WERI-Rb-1 (cell line): ENCODE data around the gene ANKHD1.
A peak's percentile ranks its signal among the peaks of the same experiment; 100 is the strongest.

Source experiments
- DNase-seq: peaks from one replicate; pipeline ENCODE4 v3.0.0-alpha.2; 2020
- H3K27ac ChIP-seq: fragments of 250-450 bp; sonication (Bioruptor Pico); 2 replicates; pipeline ENCODE4 v1.5.1; 2020; ENCODE audit warnings: mild to moderate bottlenecking, moderate library complexity
- H3K27me3 ChIP-seq: fragments of 250-450 bp; sonication (Bioruptor Pico); 2 replicates; pipeline ENCODE4 v1.5.1; 2021; ENCODE audit warnings: mild to moderate bottlenecking, low read depth, moderate library complexity; ENCODE audit not compliant: insufficient read depth, severe bottlenecking
- H3K36me3 ChIP-seq: fragments of 250-450 bp; sonication (Bioruptor Pico); 2 replicates; pipeline ENCODE4 v1.5.1; 2020; ENCODE audit warnings: mild to moderate bottlenecking, moderate library complexity
- H3K4me3 ChIP-seq: 2 replicates; pipeline ENCODE4 v1.5.1; 2011; ENCODE audit warnings: low read depth, mild to moderate bottlenecking, control low read depth, low read length
- H3K9me3 ChIP-seq: fragments of 250-450 bp; sonication (Bioruptor Pico); 2 replicates; pipeline ENCODE4 v1.5.1; 2021; ENCODE audit warnings: mild to moderate bottlenecking, moderate library complexity; ENCODE audit not compliant: severe bottlenecking
- TF ChIP-seq, protein P1 (sequence below): IDR thresholded peaks from 2 replicates; pipeline ENCODE4 v1.5.1; 2011; ENCODE audit warnings: low read depth, mild to moderate bottlenecking, control low read depth, inconsistent platforms, low read length

The ANKHD1 gene

DNA sequence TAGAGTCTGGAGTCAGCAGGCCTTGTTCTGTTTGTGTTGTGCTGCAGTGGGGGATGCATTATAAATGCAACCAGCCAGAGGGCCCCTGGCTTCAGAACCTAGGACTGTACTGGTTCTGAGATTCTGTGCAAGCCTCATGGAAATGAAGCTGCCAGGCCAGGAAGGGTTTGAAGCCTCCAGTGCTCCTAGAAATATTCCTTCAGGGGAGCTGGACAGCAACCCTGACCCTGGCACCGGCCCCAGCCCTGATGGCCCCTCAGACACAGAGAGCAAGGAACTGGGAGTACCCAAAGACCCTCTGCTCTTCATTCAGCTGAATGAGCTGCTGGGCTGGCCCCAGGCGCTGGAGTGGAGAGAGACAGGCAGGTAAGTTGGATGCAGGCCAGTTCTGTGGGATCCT, 41.5 kb upstream of the ANKHD1 start, which contains the start of gene SLC4A9:
TSS of gene SLC4A9 (plus strand) at position 94 of the 400 bp plus-strand sequence. CDS start at position 137, 43 bp downstream.
- no peak for DNase-seq
- no peaks in the 10 kb centered on the region for H3K36me3 ChIP-seq
- H3K27ac ChIP-seq: no peak within 1 kb of the TSS
- TF ChIP-seq, protein P1, sequence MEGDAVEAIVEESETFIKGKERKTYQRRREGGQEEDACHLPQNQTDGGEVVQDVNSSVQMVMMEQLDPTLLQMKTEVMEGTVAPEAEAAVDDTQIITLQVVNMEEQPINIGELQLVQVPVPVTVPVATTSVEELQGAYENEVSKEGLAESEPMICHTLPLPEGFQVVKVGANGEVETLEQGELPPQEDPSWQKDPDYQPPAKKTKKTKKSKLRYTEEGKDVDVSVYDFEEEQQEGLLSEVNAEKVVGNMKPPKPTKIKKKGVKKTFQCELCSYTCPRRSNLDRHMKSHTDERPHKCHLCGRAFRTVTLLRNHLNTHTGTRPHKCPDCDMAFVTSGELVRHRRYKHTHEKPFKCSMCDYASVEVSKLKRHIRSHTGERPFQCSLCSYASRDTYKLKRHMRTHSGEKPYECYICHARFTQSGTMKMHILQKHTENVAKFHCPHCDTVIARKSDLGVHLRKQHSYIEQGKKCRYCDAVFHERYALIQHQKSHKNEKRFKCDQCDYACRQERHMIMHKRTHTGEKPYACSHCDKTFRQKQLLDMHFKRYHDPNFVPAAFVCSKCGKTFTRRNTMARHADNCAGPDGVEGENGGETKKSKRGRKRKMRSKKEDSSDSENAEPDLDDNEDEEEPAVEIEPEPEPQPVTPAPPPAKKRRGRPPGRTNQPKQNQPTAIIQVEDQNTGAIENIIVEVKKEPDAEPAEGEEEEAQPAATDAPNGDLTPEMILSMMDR: no peak
- no peaks in the 10 kb centered on the region for H3K27me3 ChIP-seq
- no peaks in the 10 kb centered on the region for H3K9me3 ChIP-seq
- no peak within 1 kb of the TSS for H3K4me3 ChIP-seq

DNA sequence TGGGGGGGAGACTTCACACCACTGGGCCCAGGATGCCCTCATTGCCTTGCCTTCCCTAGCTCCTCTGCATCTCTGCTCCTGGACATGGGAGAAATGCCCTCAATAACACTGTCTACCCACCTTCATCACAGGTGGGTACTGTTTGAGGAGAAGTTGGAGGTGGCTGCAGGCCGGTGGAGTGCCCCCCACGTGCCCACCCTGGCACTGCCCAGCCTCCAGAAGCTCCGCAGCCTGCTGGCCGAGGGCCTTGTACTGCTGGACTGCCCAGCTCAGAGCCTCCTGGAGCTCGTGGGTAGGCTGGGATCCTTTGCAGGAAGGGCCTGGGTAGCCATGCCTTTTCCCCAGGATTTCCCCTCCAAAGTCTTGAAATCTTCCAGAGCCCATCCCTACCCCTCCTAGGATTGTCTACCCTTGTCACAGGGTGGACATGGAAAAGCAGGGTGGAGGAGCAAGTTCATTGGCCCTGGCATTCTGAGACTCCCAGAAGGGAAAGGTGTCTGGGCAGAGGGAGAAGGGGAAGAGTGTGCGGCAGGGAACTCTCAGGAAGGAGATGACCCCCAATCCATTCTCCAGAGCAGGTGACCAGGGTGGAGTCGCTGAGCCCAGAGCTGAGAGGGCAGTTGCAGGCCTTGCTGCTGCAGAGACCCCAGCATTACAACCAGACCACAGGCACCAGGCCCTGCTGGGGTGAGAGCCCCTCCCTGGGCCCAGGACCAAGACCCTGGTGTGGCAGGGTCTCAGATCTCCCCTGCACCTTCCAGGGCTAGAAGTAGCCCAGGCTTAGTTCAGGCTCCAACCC, 40.8 kb upstream of the ANKHD1 start:
- H3K27ac ChIP-seq: no peak overlapping the region
- no peaks in the 10 kb centered on the region for H3K27me3 ChIP-seq
- H3K4me3 ChIP-seq: no peak overlapping the region
- H3K36me3 ChIP-seq: no peaks in the 10 kb centered on the region
- TF ChIP-seq, protein P1: no peak
- no peaks in the 10 kb centered on the region for H3K9me3 ChIP-seq
- no peak for DNase-seq

DNA sequence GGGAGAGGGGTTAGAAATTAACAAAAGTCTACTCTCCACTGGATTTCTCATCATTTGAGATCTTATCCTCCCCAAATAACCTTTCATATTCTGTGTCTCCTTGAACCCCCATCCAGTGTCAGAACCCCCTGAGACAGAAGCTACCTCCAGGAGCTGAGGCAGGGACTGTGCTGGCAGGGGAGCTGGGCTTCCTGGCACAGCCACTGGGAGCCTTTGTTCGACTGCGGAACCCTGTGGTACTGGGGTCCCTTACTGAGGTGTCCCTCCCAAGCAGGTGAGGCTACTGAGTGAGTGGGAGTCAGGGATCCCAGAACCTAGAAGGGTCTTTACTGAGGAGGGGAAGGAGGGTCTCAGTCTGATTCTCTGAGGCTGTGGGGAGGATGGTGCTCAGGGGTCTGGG, 39.7 kb upstream of the ANKHD1 start:
- Histone ChIP-seq H3K4me3 (no peak overlapping the region), H3K9me3 (no peaks in the 10 kb centered on the region), H3K27ac (no peak overlapping the region), H3K36me3 (no peaks in the 10 kb centered on the region), H3K27me3 (no peaks in the 10 kb centered on the region)
- TF ChIP-seq, protein P1: no peak
- no peak for DNase-seq

DNA sequence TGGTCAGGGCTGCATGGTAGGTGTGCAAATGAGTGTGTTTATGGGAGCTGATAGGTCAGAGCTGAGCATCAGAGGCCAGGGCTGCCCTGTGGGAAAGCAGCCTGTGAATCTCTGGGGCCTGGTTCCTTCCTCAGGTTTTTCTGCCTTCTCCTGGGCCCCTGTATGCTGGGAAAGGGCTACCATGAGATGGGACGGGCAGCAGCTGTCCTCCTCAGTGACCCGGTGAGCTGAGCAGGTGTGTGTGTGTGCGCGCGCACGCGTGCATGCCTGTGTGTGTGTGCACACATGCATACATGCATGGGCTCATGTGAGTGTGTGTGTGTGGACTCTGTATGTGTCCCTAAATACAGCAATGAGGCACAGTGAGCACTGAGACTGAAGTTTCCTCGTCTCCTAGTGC, 39.3 kb upstream of the ANKHD1 start:
- Histone ChIP-seq H3K27ac (no peak overlapping the region), H3K4me3 (no peak overlapping the region), H3K9me3 (no peaks in the 10 kb centered on the region), H3K36me3 (no peaks in the 10 kb centered on the region), H3K27me3 (no peaks in the 10 kb centered on the region)
- DNase-seq: no peak
- TF ChIP-seq, protein P1: no peak

DNA sequence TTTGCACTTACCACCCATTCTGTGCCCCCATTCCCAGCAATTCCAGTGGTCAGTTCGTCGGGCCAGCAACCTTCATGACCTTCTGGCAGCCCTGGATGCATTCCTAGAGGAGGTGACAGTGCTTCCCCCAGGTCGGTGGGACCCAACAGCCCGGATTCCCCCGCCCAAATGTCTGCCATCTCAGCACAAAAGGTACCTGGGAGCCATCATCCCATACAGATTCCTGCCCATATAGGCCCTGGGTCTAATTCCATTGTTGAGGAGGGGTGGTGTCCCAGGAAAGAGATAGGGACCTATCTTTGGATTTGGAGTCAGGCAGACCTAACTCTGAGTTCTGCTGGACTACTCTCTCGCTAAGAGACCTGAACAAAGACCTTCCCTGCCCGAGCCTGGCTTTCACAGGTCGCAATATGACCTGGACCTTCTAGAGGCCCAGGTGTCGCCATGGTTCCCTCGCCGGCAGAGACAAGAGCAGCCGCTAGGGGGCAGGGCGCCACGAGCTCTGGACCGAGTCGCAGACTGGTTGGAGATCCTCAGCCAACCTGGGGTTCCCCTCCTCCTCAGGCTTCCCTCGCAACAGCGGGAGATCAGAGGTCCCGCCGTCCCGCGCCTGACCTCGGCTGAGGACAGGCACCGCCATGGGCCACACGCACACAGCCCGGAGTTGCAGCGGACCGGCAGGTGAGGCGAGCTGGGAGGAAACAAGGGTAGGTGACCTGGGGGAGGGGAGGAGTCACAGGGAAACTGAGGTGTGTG, 38.6 kb upstream of the ANKHD1 start:
- peak overlapping the region; percentile 36 for H3K4me3 ChIP-seq
- no peaks in the 10 kb centered on the region for H3K36me3 ChIP-seq
- H3K9me3 ChIP-seq: no peaks in the 10 kb centered on the region
- TF ChIP-seq, protein P1: peak; percentile 98
- DNase-seq: peak; percentile 88
- no peaks in the 10 kb centered on the region for H3K27me3 ChIP-seq
- no peak overlapping the region for H3K27ac ChIP-seq
